Stimulated activated naive B cell treated with anti-CD40 and anti-IgM and Interleukin-4, amounts not matched to agents 10 μg/mL and 1 μg/mL and 100 μg/mL, for 72 hours (primary cell): ENCODE results near the gene ATG16L1.

Experiments
- ATAC-seq, 2 donors: fragments of 150-1000 bp; cut with Tn5 transposase; replicated peaks; 2 replicates each; pipeline ENCODE4 v1.10.0; 2021; ENCODE audit warnings: moderate library complexity in 1 of 2
- DNase-seq: peaks from one replicate; pipeline ENCODE4 v3.0.0; 2021
- H3K27ac Mint-ChIP-seq: one replicate; pipeline ENCODE4 v1.8.0; 2022; ENCODE audit warnings: mild to moderate bottlenecking, mixed read lengths
- H3K27me3 Mint-ChIP-seq, 2 donors: one replicate each; pipeline ENCODE4 v1.8.0; 2022; ENCODE audit warnings: mixed read lengths in 2 of 2
- H3K36me3 Mint-ChIP-seq, 2 donors: one replicate each; pipeline ENCODE4 v1.8.0; 2022; ENCODE audit warnings: mixed read lengths in 2 of 2, mild to moderate bottlenecking in 1 of 2
- H3K4me1 Mint-ChIP-seq, 2 donors: one replicate each; pipeline ENCODE4 v1.8.0; 2022; ENCODE audit warnings: mixed read lengths in 2 of 2, mild to moderate bottlenecking in 1 of 2
- H3K4me3 Mint-ChIP-seq, 2 donors: one replicate each; pipeline ENCODE4 v1.8.0; 2022; ENCODE audit warnings: mild to moderate bottlenecking in 2 of 2, mixed read lengths in 2 of 2, moderate library complexity in 1 of 2
- H3K9me3 Mint-ChIP-seq, 2 donors: one replicate each; pipeline ENCODE4 v1.8.0; 2022; ENCODE audit warnings: mixed read lengths in 2 of 2, mild to moderate bottlenecking in 1 of 2

ATG16L1 gene

GRCh38 chr2:233251306-233252116, at the start of gene ATG16L1:
Gene ATG16L1, plus strand, starts transcription at chr2:233251673. Its CDS starts 155 bp downstream, at chr2:233251828.
- Mint-ChIP-seq H3K4me3 (peak within 1 kb of the TSS; percentile 90 to 92), H3K4me1 (peaks cover 26 to 51% of the 10 kb centered on the region in 2 donors), H3K27me3 (no peaks in the 10 kb centered on the region), H3K27ac (peak within 1 kb of the TSS; percentile 95), H3K9me3 (no peaks in the 10 kb centered on the region), H3K36me3 (peaks cover 2 to 7% of the 10 kb centered on the region in 2 donors)
- ATAC-seq (peak; percentile 96 to 98), DNase-seq (peak; percentile 91)

- H3K36me3 Mint-ChIP-seq, result peaks cover 50 to 64% of the 10 kb centered on the region in 2 donors
- ATAC-seq, result peak; percentile 62 to 66
- peaks cover 34 to 39% of the 10 kb centered on the region in 2 donors for H3K4me1 Mint-ChIP-seq
Observed at GRCh38 chr2:233202531-233202944, 48.9 kb upstream of the ATG16L1 start.

GRCh38 chr2:233203060-233203459, 48.4 kb upstream of the ATG16L1 start:
- Mint-ChIP-seq H3K36me3 (peaks cover 46 to 63% of the 10 kb centered on the region in 2 donors), H3K9me3 (peaks cover 4% of the 10 kb centered on the region in 2 donors), H3K4me1 (peaks cover 34 to 44% of the 10 kb centered on the region in 2 donors), H3K27ac (peak overlapping the region; percentile 91), H3K27me3 (no peaks in the 10 kb centered on the region), H3K4me3 (peak overlapping the region; percentile 49 to 68)
- DNase-seq (no peak), ATAC-seq (no peak)

More at GRCh38 chr2:233202531-233202944, 48.9 kb upstream of the ATG16L1 start:
- Mint-ChIP-seq H3K9me3 (peaks cover 4% of the 10 kb centered on the region in 2 donors), H3K4me3 (peak overlapping the region; percentile 22 to 68), H3K27me3 (no peaks in the 10 kb centered on the region), H3K27ac (peak overlapping the region; percentile 91)
- peak; percentile 43 for DNase-seq

- DNase-seq, result no peak
- peaks cover 47 to 70% of the 10 kb centered on the region in 2 donors for H3K36me3 Mint-ChIP-seq
- H3K4me1 Mint-ChIP-seq, result peaks cover 41 to 55% of the 10 kb centered on the region in 2 donors
- peak overlapping the region; percentile 71 for H3K27ac Mint-ChIP-seq
- ATAC-seq, result no peak
- H3K4me3 Mint-ChIP-seq, result no peak overlapping the region
- H3K9me3 Mint-ChIP-seq, result peaks cover 4% of the 10 kb centered on the region in 2 donors
- no peaks in the 10 kb centered on the region for H3K27me3 Mint-ChIP-seq
Observed at GRCh38 chr2:233204286-233204936, 47.1 kb upstream of the ATG16L1 start.

GRCh38 chr2:233208382-233209116, 42.9 kb upstream of the ATG16L1 start:
- Mint-ChIP-seq H3K27me3 (no peaks in the 10 kb centered on the region), H3K9me3 (no peaks in the 10 kb centered on the region), H3K4me3 (no peak overlapping the region), H3K36me3 (peaks cover 29 to 55% of the 10 kb centered on the region in 2 donors), H3K27ac (peak overlapping the region; percentile 85), H3K4me1 (peaks cover 19 to 23% of the 10 kb centered on the region in 2 donors)
- DNase-seq (no peak), ATAC-seq (peak; percentile 21 to 22)

- H3K27me3 Mint-ChIP-seq, result no peaks in the 10 kb centered on the region
- H3K27ac Mint-ChIP-seq, result peak overlapping the region; percentile 85
- no peaks in the 10 kb centered on the region for H3K9me3 Mint-ChIP-seq
- H3K4me3 Mint-ChIP-seq, result no peak overlapping the region
- no peak for DNase-seq
- ATAC-seq, result no peak
- H3K36me3 Mint-ChIP-seq, result peaks cover 23 to 52% of the 10 kb centered on the region in 2 donors
- H3K4me1 Mint-ChIP-seq, result peaks cover 20 to 23% of the 10 kb centered on the region in 2 donors
Observed at GRCh38 chr2:233209117-233209532, 42.3 kb upstream of the ATG16L1 start.

- ATAC-seq, result peak; percentile 43 to 48
- Mint-ChIP-seq H3K4me3 (no peak overlapping the region), H3K27ac (peak overlapping the region; percentile 60)
Observed at GRCh38 chr2:233209533-233210171, 41.8 kb upstream of the ATG16L1 start.

GRCh38 chr2:233210281-233210680, 41.2 kb upstream of the ATG16L1 start:
- no peaks in the 10 kb centered on the region for H3K27me3 Mint-ChIP-seq
- peaks cover 20 to 23% of the 10 kb centered on the region in 2 donors for H3K4me1 Mint-ChIP-seq
- H3K9me3 Mint-ChIP-seq, result no peaks in the 10 kb centered on the region
- no peak for DNase-seq
- no peak overlapping the region for H3K4me3 Mint-ChIP-seq
- peak overlapping the region; percentile 68 for H3K27ac Mint-ChIP-seq
- peaks cover 19 to 44% of the 10 kb centered on the region in 2 donors for H3K36me3 Mint-ChIP-seq
- ATAC-seq, result peak in 1 of 2 donors; percentile 9

More at GRCh38 chr2:233209533-233210171, 41.8 kb upstream of the ATG16L1 start:
- no peak for DNase-seq
- Mint-ChIP-seq H3K9me3 (no peaks in the 10 kb centered on the region), H3K27me3 (no peaks in the 10 kb centered on the region), H3K36me3 (peaks cover 21 to 47% of the 10 kb centered on the region in 2 donors), H3K4me1 (peaks cover 20 to 23% of the 10 kb centered on the region in 2 donors)

- DNase-seq, result no peak
- H3K27ac Mint-ChIP-seq, result peak overlapping the region; percentile 68
- peaks cover 19 to 44% of the 10 kb centered on the region in 2 donors for H3K36me3 Mint-ChIP-seq
Observed at GRCh38 chr2:233210843-233211547, 40.5 kb upstream of the ATG16L1 start.

GRCh38 chr2:233211548-233211895, 40.0 kb upstream of the ATG16L1 start:
- no peak for ATAC-seq
- DNase-seq, result no peak
- Mint-ChIP-seq H3K4me3 (no peak overlapping the region), H3K27me3 (no peaks in the 10 kb centered on the region), H3K36me3 (peaks cover 18 to 44% of the 10 kb centered on the region in 2 donors), H3K27ac (no peak overlapping the region), H3K4me1 (peaks cover 20 to 23% of the 10 kb centered on the region in 2 donors), H3K9me3 (no peaks in the 10 kb centered on the region)

More at GRCh38 chr2:233210843-233211547, 40.5 kb upstream of the ATG16L1 start:
- no peak for ATAC-seq
- H3K4me3 Mint-ChIP-seq, result no peak overlapping the region
- H3K9me3 Mint-ChIP-seq, result no peaks in the 10 kb centered on the region
- peaks cover 20 to 23% of the 10 kb centered on the region in 2 donors for H3K4me1 Mint-ChIP-seq
- H3K27me3 Mint-ChIP-seq, result no peaks in the 10 kb centered on the region

- Mint-ChIP-seq H3K36me3 (peaks cover 13 to 35% of the 10 kb centered on the region in 2 donors), H3K27me3 (no peaks in the 10 kb centered on the region), H3K27ac (peak overlapping the region; percentile 48), H3K9me3 (no peaks in the 10 kb centered on the region), H3K4me3 (no peak overlapping the region), H3K4me1 (peaks cover 16 to 18% of the 10 kb centered on the region in 2 donors)
- no peak for ATAC-seq
- DNase-seq, result no peak
Observed at GRCh38 chr2:233213011-233213410, 38.5 kb upstream of the ATG16L1 start.

- no peaks in the 10 kb centered on the region for H3K27me3 Mint-ChIP-seq
- H3K4me1 Mint-ChIP-seq, result peaks cover 10 to 13% of the 10 kb centered on the region in 2 donors
- no peak for DNase-seq
- no peak overlapping the region for H3K27ac Mint-ChIP-seq
- H3K9me3 Mint-ChIP-seq, result no peaks in the 10 kb centered on the region
- H3K4me3 Mint-ChIP-seq, result no peak overlapping the region
- peaks cover 9 to 28% of the 10 kb centered on the region in 2 donors for H3K36me3 Mint-ChIP-seq
- peak in 1 of 2 donors; percentile 18 for ATAC-seq
Observed at GRCh38 chr2:233213975-233214374, 37.5 kb upstream of the ATG16L1 start.

GRCh38 chr2:233217892-233218377, 33.5 kb upstream of the ATG16L1 start:
- Mint-ChIP-seq H3K27ac (no peak overlapping the region), H3K4me1 (peaks cover 0 to 2% of the 10 kb centered on the region in 2 donors), H3K36me3 (peaks cover under 1 to 7% of the 10 kb centered on the region in 2 donors), H3K27me3 (no peaks in the 10 kb centered on the region), H3K4me3 (no peak overlapping the region), H3K9me3 (no peaks in the 10 kb centered on the region)
- no peak for DNase-seq
- no peak for ATAC-seq
